OCI-LY7 (cell line): ENCODE measurements around the gene POT1. TPM values are rescaled to one million over a fixed set of nuclear protein-coding genes. Genes with fewer than 3 reads are reported as not detected.

Source experiments
- BruUV-seq: library from RNA; stranded (reverse); fragments of 400-500 nt; replicated peaks from 2 replicates; lab custom pipeline; 2021; lab: Mats Ljungman, UMichigan
- CTCF ChIA-PET: fragments of 300-600 bp; sonication (Branson Sonifier 250); formaldehyde crosslinking; loops from one replicate; lab custom pipeline; 2022; ENCODE audit warnings: antibody characterized with exemption; ENCODE audit not compliant: unreplicated experiment; lab: Charles Lee
- POLR2A ChIA-PET: fragments of 300-600 bp; sonication (Branson Sonifier 250); formaldehyde crosslinking; loops from one replicate; lab custom pipeline; 2022; ENCODE audit warnings: antibody characterized with exemption; lab: Charles Lee
- DNase-seq: peaks from one replicate; pipeline ENCODE4 v3.0.0-alpha.2; 2015; ENCODE audit warnings: low spot score
- H2AFZ ChIP-seq: fragments of 200-600 bp; sonication (generic), shearing (Covaris generic); 2 replicates; pipeline ENCODE4 v1.6.1; 2014; ENCODE audit warnings: mild to moderate bottlenecking, antibody characterized with exemption, low read length, moderate library complexity
- H3K27ac ChIP-seq: fragments of 200-600 bp; sonication (generic); 2 replicates; pipeline ENCODE4 v1.5.1; 2014; ENCODE audit warnings: mixed run types, low read depth, mild to moderate bottlenecking, moderate library complexity, low read length, inconsistent platforms; ENCODE audit not compliant: poor library complexity, severe bottlenecking
- H3K36me3 ChIP-seq: fragments of 200-600 bp; sonication (generic); 2 replicates; pipeline ENCODE4 v1.6.1; 2014; ENCODE audit warnings: mild to moderate bottlenecking, antibody characterized with exemption, low read length, moderate library complexity, mixed read lengths; ENCODE audit not compliant: insufficient read depth
- H3K4me1 ChIP-seq: fragments of 200-600 bp; sonication (generic); 2 replicates; pipeline ENCODE4 v1.5.1; 2014; ENCODE audit warnings: mild to moderate bottlenecking, low read length; ENCODE audit not compliant: insufficient read depth, poor library complexity, severe bottlenecking
- H3K4me2 ChIP-seq: fragments of 200-600 bp; sonication (generic); 2 replicates; pipeline ENCODE4 v1.6.1; 2014; ENCODE audit warnings: mild to moderate bottlenecking, low read length
- H3K4me3 ChIP-seq: fragments of 200-600 bp; sonication (generic); 2 replicates; pipeline ENCODE4 v1.5.1; 2014; ENCODE audit warnings: mild to moderate bottlenecking, low read depth, low read length; ENCODE audit not compliant: poor library complexity, severe bottlenecking
- H3K79me2 ChIP-seq: fragments of 200-600 bp; sonication (generic); 2 replicates; pipeline ENCODE4 v1.6.1; 2016; ENCODE audit warnings: low read depth, mild to moderate bottlenecking, low read length, moderate library complexity, mixed read lengths; ENCODE audit not compliant: insufficient read depth
- H3K9me2 ChIP-seq: fragments of 200-600 bp; sonication (generic); 2 replicates; pipeline ENCODE4 v1.6.1; 2016; ENCODE audit warnings: mild to moderate bottlenecking, low read length, mixed read lengths; ENCODE audit not compliant: insufficient read depth
- H3K9me3 ChIP-seq: fragments of 200-600 bp; sonication (generic); 2 replicates; pipeline ENCODE4 v1.6.1; 2014; ENCODE audit warnings: mild to moderate bottlenecking, mixed run types, low read length, mixed read lengths
- H4K20me1 ChIP-seq: fragments of 200-600 bp; sonication (generic); 2 replicates; pipeline ENCODE4 v1.6.1; 2014; ENCODE audit warnings: mild to moderate bottlenecking, antibody characterized with exemption, low read length, moderate library complexity, mixed read lengths; ENCODE audit not compliant: insufficient read depth
- CTCF ChIP-seq: fragments of 200-600 bp; sonication (generic); conservative IDR thresholded peaks from 2 replicates; pipeline ENCODE4 v1.5.1; 2014; ENCODE audit warnings: mild to moderate bottlenecking, antibody characterized with exemption, low read length, moderate library complexity, mixed read lengths
- EZH2phosphoT487 ChIP-seq: fragments of 200-600 bp; sonication (generic); IDR thresholded peaks from 2 replicates; pipeline ENCODE4 v1.6.1; 2018; ENCODE audit warnings: low read depth, borderline replicate concordance, mild to moderate bottlenecking, mixed run types, antibody characterized with exemption, low read length, moderate library complexity, mixed read lengths
- intact Hi-C: fragments of 100-400 bp; cut with micrococcal nuclease; formaldehyde crosslinking; loops from one replicate; pipeline ENCODE4 v1.10.0; 2022; ENCODE audit not compliant: unreplicated experiment
- total RNA-seq, 2 experiments: library from RNA; depleted of rRNA in 1 of 2; stranded (reverse); fragments of >200 nt in 1 of 2; shearing (Covaris generic) in 1 of 2; gene quantifications; 2 replicates each; pipeline ENCODE4 v1.2.3, GENCODE V29; 2014 to 2022

The POT1 gene
- total RNA-seq, 2 experiments from 2014 or later, result 34.7 to 46.5 TPM

GRCh38 chr7:124954790-124955189 is 25.2 kb upstream of the POT1 start:
- H3K79me2 ChIP-seq, result no peaks in the 10 kb centered on the region
- no peak overlapping the region for H3K4me3 ChIP-seq
- H3K9me3 ChIP-seq, result no peaks in the 10 kb centered on the region
- TF ChIP-seq CTCF (no peak), EZH2phosphoT487 (no peak)
- no peaks in the 10 kb centered on the region for H3K4me1 ChIP-seq
- H3K36me3 ChIP-seq, result no peaks in the 10 kb centered on the region
- CTCF ChIA-PET, result no interaction called here
- no TSS peak for BruUV-seq
- H3K27ac ChIP-seq, result no peak overlapping the region
- no peaks in the 10 kb centered on the region for H4K20me1 ChIP-seq
- no peak overlapping the region for H3K4me2 ChIP-seq
- POLR2A ChIA-PET, result interaction anchor here (0.7 kb wide), 2 partner anchors 18 to 337 kb away, joined by 3 read pairs; no protein-coding TSS in a partner anchor
- intact Hi-C loops, result no loop called here
- H2AFZ ChIP-seq, result no peak overlapping the region
- no peak for DNase-seq
- no peaks in the 10 kb centered on the region for H3K9me2 ChIP-seq

GRCh38 chr7:124945680-124946079 is 16.1 kb upstream of the POT1 start:
- Histone ChIP-seq H4K20me1 (no peaks in the 10 kb centered on the region), H3K4me3 (no peak overlapping the region), H3K27ac (no peak overlapping the region), H3K79me2 (no peaks in the 10 kb centered on the region), H3K9me3 (no peaks in the 10 kb centered on the region), H3K4me2 (no peak overlapping the region), H2AFZ (no peak overlapping the region), H3K4me1 (no peaks in the 10 kb centered on the region), H3K9me2 (no peaks in the 10 kb centered on the region), H3K36me3 (no peaks in the 10 kb centered on the region)
- POLR2A ChIA-PET, result no interaction called here
- no peak for TF ChIP-seq CTCF
- TF ChIP-seq EZH2phosphoT487, result no peak
- BruUV-seq, result no TSS peak
- intact Hi-C loops, result no loop called here
- no peak for DNase-seq
- CTCF ChIA-PET, result no interaction called here

DNA sequence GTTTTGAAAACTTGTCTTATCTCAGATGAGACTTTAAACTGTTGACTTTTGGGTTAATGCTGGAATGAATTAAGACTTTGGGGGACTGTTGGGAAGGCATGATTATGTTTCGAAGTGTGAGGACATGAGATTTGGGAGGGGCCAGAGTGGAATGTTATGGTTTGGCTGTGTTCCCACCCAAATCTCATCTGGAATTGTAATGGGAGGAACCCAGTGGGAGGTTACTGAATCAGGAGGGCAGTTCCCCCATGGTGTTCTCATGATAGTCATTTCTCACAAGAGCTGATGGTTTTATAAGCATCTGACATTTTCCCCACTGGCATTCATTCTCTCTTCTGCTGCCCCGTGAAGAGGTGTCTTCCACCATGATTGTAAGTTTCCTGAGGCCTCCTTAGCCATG is 13.8 kb upstream of the POT1 start:
- no peak overlapping the region for H3K27ac ChIP-seq
- no peaks in the 10 kb centered on the region for H3K9me3 ChIP-seq
- H3K4me2 ChIP-seq, result no peak overlapping the region
- TF ChIP-seq CTCF (no peak), EZH2phosphoT487 (no peak)
- no peaks in the 10 kb centered on the region for H4K20me1 ChIP-seq
- ChIA-PET CTCF (interaction anchor here (0.6 kb wide), 1 partner anchor 1637 kb away, joined by 3 read pairs; no protein-coding TSS in a partner anchor), POLR2A (interaction anchor here (0.8 kb wide), 1 partner anchor 91 kb away, joined by 3 read pairs; no protein-coding TSS in a partner anchor)
- H3K79me2 ChIP-seq, result no peaks in the 10 kb centered on the region
- H3K36me3 ChIP-seq, result no peaks in the 10 kb centered on the region
- H3K4me1 ChIP-seq, result no peaks in the 10 kb centered on the region
- H3K9me2 ChIP-seq, result no peaks in the 10 kb centered on the region
- no peak overlapping the region for H2AFZ ChIP-seq
- no peak for DNase-seq
- no TSS peak for BruUV-seq
- intact Hi-C loops, result no loop called here
- no peak overlapping the region for H3K4me3 ChIP-seq
